ENCODE results near the gene PDIA2.

DNA sequence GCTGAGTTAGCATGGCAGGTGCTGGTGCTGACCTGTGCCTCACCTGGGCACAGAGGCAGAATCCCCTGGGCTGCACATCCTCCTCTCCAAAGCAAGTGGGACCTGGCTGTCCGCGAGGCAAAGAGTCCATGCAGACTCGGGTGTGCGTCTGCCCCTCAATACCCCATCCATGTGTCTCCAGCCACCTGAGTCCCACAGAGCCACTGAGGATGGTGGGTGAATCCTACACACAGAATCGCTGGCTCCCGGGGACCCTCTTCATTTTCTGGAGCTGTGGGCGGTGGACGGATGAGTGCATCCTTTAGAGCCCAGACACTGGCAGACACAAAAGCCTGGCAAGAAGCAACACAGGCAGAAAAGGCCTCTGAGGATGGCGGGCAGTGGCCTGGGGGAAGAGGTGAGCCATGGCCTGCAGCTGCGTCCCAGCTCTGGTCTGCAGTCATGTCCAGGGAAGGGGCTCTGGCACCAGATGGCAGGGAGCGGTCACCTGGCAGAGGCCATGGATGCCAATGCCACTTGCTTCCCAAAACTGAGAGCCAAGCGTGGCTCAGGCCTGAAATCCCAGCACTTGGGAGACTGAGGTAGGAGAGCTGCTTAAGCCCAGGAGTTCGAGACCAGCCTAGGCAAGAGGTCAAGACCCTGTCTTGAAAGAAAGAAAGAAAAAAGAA is 39.6 kb downstream of the PDIA2 start:
- TF ChIP-seq, protein P1, sequence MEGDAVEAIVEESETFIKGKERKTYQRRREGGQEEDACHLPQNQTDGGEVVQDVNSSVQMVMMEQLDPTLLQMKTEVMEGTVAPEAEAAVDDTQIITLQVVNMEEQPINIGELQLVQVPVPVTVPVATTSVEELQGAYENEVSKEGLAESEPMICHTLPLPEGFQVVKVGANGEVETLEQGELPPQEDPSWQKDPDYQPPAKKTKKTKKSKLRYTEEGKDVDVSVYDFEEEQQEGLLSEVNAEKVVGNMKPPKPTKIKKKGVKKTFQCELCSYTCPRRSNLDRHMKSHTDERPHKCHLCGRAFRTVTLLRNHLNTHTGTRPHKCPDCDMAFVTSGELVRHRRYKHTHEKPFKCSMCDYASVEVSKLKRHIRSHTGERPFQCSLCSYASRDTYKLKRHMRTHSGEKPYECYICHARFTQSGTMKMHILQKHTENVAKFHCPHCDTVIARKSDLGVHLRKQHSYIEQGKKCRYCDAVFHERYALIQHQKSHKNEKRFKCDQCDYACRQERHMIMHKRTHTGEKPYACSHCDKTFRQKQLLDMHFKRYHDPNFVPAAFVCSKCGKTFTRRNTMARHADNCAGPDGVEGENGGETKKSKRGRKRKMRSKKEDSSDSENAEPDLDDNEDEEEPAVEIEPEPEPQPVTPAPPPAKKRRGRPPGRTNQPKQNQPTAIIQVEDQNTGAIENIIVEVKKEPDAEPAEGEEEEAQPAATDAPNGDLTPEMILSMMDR (IDR thresholded peaks at IDR 0.05): no peak
- no peak for TF ChIP-seq ZFX (IDR thresholded peaks at IDR 0.05; ENCODE audit: borderline replicate concordance)

Measured in 22Rv1 (cell line).